Spleen (tissue), 11 donors: ENCODE measurements around the gene MDFIC2. TPM values are rescaled to one million over a fixed set of nuclear protein-coding genes. Genes with fewer than 3 reads are reported as not detected.

Source experiments
- DNase-seq: peaks from one replicate; pipeline ENCODE4 v3.0.0-alpha.2; 2020
- H3K27ac ChIP-seq, 8 donors: fragments of 200-600 bp; sonication (generic) in 7 of 8; 1 replicate in 4 of 8; 2 replicates in 4 of 8; pipeline versions ENCODE4 v1.5.0 to v1.8.0; 2016 to 2021; ENCODE audit warnings: inconsistent platforms in 4 of 8, mild to moderate bottlenecking in 4 of 8, moderate library complexity in 1 of 8
- H3K27me3 ChIP-seq, 7 donors: fragments of 200-600 bp; sonication (generic) in 6 of 7; replicated peaks in 1 of 7; 1 replicate in 4 of 7; 2 replicates in 3 of 7; pipeline versions ENCODE4 v1.5.0 to v1.8.0; 2016 to 2021; ENCODE audit warnings: inconsistent platforms in 3 of 7, mild to moderate bottlenecking in 1 of 7
- H3K36me3 ChIP-seq, 6 donors: fragments of 200-600 bp; sonication (generic) in 5 of 6; 1 replicate in 4 of 6; 2 replicates in 2 of 6; pipeline versions ENCODE4 v1.5.0 to v1.8.0; 2016 to 2021; ENCODE audit warnings: inconsistent platforms in 2 of 6
- H3K4me1 ChIP-seq, 6 donors: fragments of 200-600 bp; sonication (generic) in 5 of 6; 1 replicate in 3 of 6; 2 replicates in 3 of 6; pipeline versions ENCODE4 v1.5.0 to v1.8.0; 2016 to 2021; ENCODE audit warnings: inconsistent platforms in 3 of 6
- H3K4me3 ChIP-seq, 8 donors: fragments of 200-600 bp; sonication (generic) in 7 of 8; 1 replicate in 4 of 8; 2 replicates in 4 of 8; pipeline versions ENCODE4 v1.5.0 to v1.8.0; 2016 to 2021; ENCODE audit warnings: inconsistent platforms in 4 of 8, mild to moderate bottlenecking in 4 of 8, moderate library complexity in 2 of 8
- H3K9me3 ChIP-seq, 8 donors: fragments of 200-600 bp; sonication (generic) in 7 of 8; 1 replicate in 4 of 8; 2 replicates in 4 of 8; pipeline versions ENCODE4 v1.5.0 to v1.8.0; 2016 to 2021; ENCODE audit warnings: inconsistent platforms in 4 of 8
- POLR2A ChIP-seq, 3 donors: fragments of 450-650 bp; IDR thresholded peaks; one replicate each; pipeline ENCODE4 v1.5.1; 2017; ENCODE audit warnings: antibody characterized with exemption in 3 of 3, mild to moderate bottlenecking in 1 of 3
- POLR2AphosphoS5 ChIP-seq, 3 donors: sonication (generic); formaldehyde crosslinking; IDR thresholded peaks; one replicate each; pipeline ENCODE4 v1.5.1; 2017; ENCODE audit warnings: antibody characterized with exemption in 3 of 3
- WGBS, 5 donors: extraction: QIAGEN DNeasy Blood & Tissue Kit in 3 of 5; methylation state at CpG; one replicate each; pipeline versions ENCODE4 v1.1.5 to v1.1.7; 2013 to 2018; 5-methylcytosine and 5-hydroxymethylcytosine counted together
- intact Hi-C: fragments of 100-400 bp; cut with DNase I; formaldehyde crosslinking; loops from one replicate; pipeline ENCODE4 v1.15.0; 2023; ENCODE audit warnings: low total_unique reads
- polyA plus RNA-seq, 3 donors: library from polyadenylated mRNA; stranded (reverse); fragments of 200-250 nt; gene quantifications; one replicate each; pipeline ENCODE4 v1.2.1, GENCODE V29; 2013
- total RNA-seq, 7 donors: library from RNA; depleted of rRNA in 3 of 7; stranded (reverse); fragments of >200 nt in 3 of 7; fragmentation: NEBNext Ultra II Directional in 4 of 7; extraction: Animal tissue kit (Norgen Biotek cat#: 25700) in 4 of 7; gene quantifications; one replicate each; pipeline versions ENCODE4 v1.1.0 to v1.2.1, GENCODE V29; 2016 to 2021
- TF ChIP-seq, protein P1 (sequence below), 11 experiments: fragments of 200-600 bp in 7 of 11; fragments of 450-650 bp in 4 of 11; sonication (generic) in 4 of 11; IDR thresholded peaks in 8 of 11; conservative IDR thresholded peaks in 3 of 11; 1 replicate in 7 of 11; 2 replicates in 4 of 11; pipeline versions ENCODE4 v1.4.0 to v1.8.0; 2016 to 2021; ENCODE audit warnings: antibody characterized with exemption in 11 of 11, inconsistent platforms in 4 of 11, mild to moderate bottlenecking in 1 of 11
- donor health status: healthy with polysubstance abuse.
- donor health status: DM: no; HTN: no; CAD: no; lungs with moderate emphysema.
- donor health status: DM: no; HTN: no; CAD: no.
- donor health status: Bipolar disorder and iron deficiency.
- donor health status: healthy.
- donor health status: DM: no; HTN: no; CAD: no.
- donor health status: DM: yes; HTN: yes; CAD: no.

Gene MDFIC2
- total and polyA plus RNA-seq, 10 donors = not detected

DNA sequence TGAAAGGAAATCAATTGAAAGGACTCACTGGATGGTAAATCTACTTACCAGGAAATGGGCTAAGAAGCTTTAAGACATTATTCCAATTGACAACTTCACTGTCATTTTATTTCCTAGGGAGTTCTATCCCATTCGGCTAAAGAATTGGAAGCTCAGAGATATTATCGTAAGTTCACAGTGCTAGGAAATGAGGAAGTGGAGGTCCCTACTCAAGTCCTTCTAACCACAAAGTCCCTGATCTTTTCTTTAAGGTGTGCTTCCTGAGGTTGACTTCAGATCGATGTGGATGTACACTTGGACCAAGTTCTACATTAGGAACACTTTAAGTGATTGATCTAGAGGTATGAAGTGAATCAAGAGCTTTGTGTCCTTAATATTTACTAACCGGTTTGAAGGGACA is 63.6 kb downstream of the MDFIC2 start:
- Histone ChIP-seq H3K27ac (no peak overlapping the region), H3K36me3 (no peaks in the 10 kb centered on the region), H3K9me3 (no peaks in the 10 kb centered on the region), H3K27me3 (no peaks in the 10 kb centered on the region), H3K4me3 (no peak overlapping the region), H3K4me1 (no peaks in the 10 kb centered on the region)
- DNase-seq = no peak
- intact Hi-C loops = no loop called here
- 66 to 79% (median 75%) methylated on average over 4 of the region's 4 CpGs for WGBS, 5 donors
- no peak for TF ChIP-seq POLR2A (IDR thresholded peaks at IDR 0.05)
- TF ChIP-seq, protein P1, sequence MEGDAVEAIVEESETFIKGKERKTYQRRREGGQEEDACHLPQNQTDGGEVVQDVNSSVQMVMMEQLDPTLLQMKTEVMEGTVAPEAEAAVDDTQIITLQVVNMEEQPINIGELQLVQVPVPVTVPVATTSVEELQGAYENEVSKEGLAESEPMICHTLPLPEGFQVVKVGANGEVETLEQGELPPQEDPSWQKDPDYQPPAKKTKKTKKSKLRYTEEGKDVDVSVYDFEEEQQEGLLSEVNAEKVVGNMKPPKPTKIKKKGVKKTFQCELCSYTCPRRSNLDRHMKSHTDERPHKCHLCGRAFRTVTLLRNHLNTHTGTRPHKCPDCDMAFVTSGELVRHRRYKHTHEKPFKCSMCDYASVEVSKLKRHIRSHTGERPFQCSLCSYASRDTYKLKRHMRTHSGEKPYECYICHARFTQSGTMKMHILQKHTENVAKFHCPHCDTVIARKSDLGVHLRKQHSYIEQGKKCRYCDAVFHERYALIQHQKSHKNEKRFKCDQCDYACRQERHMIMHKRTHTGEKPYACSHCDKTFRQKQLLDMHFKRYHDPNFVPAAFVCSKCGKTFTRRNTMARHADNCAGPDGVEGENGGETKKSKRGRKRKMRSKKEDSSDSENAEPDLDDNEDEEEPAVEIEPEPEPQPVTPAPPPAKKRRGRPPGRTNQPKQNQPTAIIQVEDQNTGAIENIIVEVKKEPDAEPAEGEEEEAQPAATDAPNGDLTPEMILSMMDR (IDR thresholded peaks at IDR 0.05 in 8 of 11, conservative IDR thresholded peaks at IDR 0.05 in 3 of 11) = no peak
- TF ChIP-seq POLR2AphosphoS5 (IDR thresholded peaks at IDR 0.05) = no peak

- Histone ChIP-seq H3K36me3 (no peaks in the 10 kb centered on the region), H3K27me3 (no peaks in the 10 kb centered on the region), H3K9me3 (no peaks in the 10 kb centered on the region), H3K4me3 (no peak overlapping the region), H3K4me1 (no peaks in the 10 kb centered on the region), H3K27ac (no peak overlapping the region)
- intact Hi-C loops = no loop called here
- TF ChIP-seq, protein P1 (IDR thresholded peaks at IDR 0.05 in 8 of 11, conservative IDR thresholded peaks at IDR 0.05 in 3 of 11) = no peak
- TF ChIP-seq POLR2AphosphoS5 (IDR thresholded peaks at IDR 0.05) (no peak), POLR2A (IDR thresholded peaks at IDR 0.05) (no peak)
- DNase-seq = no peak
- 67 to 79% (median 71%) methylated on average over 2 of the region's 2 CpGs for WGBS, 5 donors
Observed at GRCh38 chr3:70247955-70248354, 64.5 kb downstream of the MDFIC2 start.

DNA sequence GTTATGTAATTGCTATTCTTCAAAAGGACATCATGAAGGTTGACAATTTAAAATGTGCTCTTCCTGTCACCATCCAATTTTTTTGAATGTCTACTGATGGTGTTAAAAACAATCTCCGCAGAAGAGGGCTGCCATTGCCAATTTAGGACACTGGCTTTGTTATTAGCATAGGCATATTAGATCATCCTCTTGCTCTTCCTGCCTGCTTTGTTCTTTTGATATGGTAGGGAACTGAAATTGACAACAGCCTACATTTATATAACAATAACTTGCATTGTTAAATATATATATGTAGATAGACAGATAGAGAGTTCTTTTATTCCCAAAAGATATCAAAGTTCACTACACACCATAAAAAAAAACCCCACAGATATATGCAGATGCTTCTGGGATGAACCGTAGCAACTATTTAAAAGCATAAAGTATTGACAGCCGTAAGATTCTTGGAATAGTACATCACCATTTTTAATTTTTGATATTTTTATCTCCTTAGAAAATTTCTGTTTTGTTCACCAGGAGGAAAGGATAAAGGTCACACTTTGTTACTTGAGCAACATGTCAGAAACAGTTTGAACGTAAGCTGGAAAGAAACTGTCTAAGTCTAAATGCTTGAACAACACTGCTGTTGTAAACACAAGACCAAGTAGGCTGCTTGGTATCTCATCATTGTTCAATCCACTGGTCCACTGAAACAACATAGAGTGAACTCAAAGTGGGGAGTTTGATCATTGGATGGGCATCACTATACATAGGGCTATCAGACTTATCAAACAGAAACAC is 66.5 kb downstream of the MDFIC2 start:
- WGBS, 5 donors = 74 to 93% (median 81%) methylated on average over 4 of the region's 4 CpGs
- Histone ChIP-seq H3K4me3 (no peak overlapping the region), H3K27ac (no peak overlapping the region), H3K36me3 (no peaks in the 10 kb centered on the region), H3K27me3 (no peaks in the 10 kb centered on the region), H3K9me3 (no peaks in the 10 kb centered on the region), H3K4me1 (no peaks in the 10 kb centered on the region)
- no peak for DNase-seq
- intact Hi-C loops = no loop called here
- TF ChIP-seq POLR2A (IDR thresholded peaks at IDR 0.05) (no peak), POLR2AphosphoS5 (IDR thresholded peaks at IDR 0.05) (no peak)
- TF ChIP-seq, protein P1 (IDR thresholded peaks at IDR 0.05 in 8 of 11, conservative IDR thresholded peaks at IDR 0.05 in 3 of 11) = no peak

- intact Hi-C loops = no loop called here
- Histone ChIP-seq H3K9me3 (no peaks in the 10 kb centered on the region), H3K27me3 (no peaks in the 10 kb centered on the region), H3K27ac (no peak overlapping the region), H3K4me3 (no peak overlapping the region), H3K4me1 (no peaks in the 10 kb centered on the region), H3K36me3 (no peaks in the 10 kb centered on the region)
- no peak for DNase-seq
- 69 to 84% (median 79%) methylated on average over 2 of the region's 2 CpGs for WGBS, 5 donors
- TF ChIP-seq, protein P1 (IDR thresholded peaks at IDR 0.05 in 8 of 11, conservative IDR thresholded peaks at IDR 0.05 in 3 of 11) = no peak
- no peak for TF ChIP-seq POLR2AphosphoS5 (IDR thresholded peaks at IDR 0.05)
Observed at GRCh38 chr3:70244422-70244821, 68.0 kb downstream of the MDFIC2 start.
